Left kidney (tissue), 2 donors: ENCODE data around the gene SOX21. TPM values are rescaled to one million over a fixed set of nuclear protein-coding genes. Genes with fewer than 3 reads are reported as not detected.

ENCODE experiments used
- DNase-seq: peaks from one replicate; pipeline ENCODE4 v3.0.0-alpha.2; 2013
- polyA plus RNA-seq: library from polyadenylated mRNA; unstranded; fragments of 120-200 nt; gene quantifications from one replicate; pipeline ENCODE4 v1.2.1, GENCODE V29; 2013; ENCODE audit not compliant: insufficient read length

Gene SOX21
- polyA plus RNA-seq, 1 donor: 0.27 TPM

DNA sequence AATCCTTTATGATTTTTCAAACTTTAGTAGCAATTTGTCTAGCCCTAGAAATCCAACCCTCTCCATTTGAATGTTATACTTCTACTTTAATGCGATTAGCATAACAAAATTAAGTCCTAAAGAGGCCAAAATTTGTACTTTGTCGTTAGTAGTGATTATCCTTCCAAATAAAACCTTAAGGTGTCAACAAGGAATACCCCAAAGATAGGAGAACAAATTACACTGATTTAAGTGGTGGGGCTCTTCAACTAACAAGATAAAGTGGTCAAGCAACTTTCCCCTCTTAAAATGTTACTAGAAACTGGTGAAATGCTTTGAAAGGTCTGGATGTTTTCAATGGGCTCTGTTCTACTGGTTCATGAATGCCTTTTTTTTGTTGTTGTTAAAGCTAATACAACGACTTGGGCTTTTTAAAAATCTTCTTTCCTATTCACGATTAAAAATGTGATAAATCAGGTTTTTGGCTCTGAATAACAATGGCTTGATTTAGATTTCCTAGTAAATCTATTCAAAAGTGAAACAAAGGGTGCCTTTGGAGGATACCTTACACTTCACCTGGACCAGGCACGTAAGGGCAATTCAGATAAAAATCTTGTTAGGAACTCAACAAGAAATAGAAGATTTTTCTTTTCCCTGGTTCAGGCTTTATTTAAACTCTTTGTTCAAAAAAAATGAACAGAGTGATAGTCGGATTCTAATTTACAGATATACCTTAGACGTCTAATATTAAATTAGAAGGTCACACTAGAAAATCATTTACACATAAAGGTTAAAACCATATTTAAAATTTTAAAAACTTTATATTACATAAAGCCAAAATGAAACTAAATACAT lies 3.1 kb downstream of the SOX21 start:
- DNase-seq: no peak

DNA sequence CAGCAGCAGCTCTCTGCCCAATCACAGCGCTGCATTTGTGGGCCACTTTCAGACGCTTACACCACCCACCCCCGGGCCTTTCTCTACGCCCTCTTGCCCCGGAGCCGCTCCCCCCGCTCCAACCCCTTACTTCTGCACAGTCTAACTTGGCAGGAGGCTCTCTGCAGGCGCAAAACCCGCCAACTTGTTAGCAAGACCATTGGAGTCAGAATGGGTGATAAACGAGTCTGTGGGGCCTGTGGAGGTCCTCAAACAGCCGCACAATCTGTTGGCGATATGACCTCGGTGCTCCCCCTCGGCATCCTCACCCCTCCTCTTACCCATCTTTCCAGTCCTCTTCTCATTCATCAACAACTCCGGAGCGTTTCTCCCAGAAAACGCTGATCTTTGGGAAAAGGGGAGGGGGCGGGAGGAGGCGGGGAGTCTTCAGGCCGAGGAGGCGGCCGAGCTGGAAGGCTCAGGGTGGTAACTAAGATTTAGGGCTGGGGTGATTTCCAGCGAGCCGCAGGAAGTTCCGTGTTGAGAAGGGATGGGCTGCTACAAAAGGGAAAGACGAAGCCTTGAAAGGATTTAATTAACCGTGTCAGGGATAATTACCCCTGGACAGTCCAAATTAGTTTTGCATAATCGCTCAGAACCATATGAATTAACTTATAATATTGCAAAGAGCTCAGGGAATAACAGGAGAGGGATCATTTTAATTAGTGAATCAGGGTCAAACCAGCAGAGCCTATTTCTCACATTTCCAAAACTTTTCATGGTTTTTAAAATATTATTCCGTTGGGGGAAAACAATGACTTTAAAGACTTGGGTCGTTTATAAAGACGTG lies 4.1 kb downstream of the SOX21 start:
- DNase-seq: no peak

GRCh38 chr13:94707400-94708021 lies 4.8 kb downstream of the SOX21 start:
- no peak for DNase-seq

DNA sequence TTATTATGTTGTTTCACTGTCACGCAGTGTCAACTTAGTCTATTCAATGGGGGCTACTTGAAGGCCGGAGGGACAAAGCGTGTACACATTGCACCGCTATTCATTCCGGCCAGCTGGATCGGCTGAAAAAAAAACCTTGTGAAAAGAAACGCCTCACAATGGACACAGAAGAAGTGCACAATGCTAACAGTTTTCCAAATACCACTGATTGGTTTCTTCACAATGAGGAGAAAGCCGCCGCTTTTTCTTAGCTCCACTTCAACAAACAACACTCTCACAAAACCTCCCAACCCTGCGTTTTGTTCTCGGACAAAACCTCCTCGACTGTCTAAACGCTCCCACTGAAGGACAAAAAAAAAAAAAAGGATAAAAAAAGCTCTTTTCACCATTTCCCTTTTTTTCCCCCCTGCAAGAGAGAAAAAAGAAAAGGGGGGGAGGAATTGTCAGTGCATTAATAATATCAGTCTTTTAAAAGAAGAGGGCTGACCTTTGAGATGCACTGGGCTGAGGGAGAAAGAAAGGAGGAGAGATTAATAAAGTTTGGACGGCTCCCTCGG lies 5.4 kb downstream of the SOX21 start:
- no peak for DNase-seq

DNA sequence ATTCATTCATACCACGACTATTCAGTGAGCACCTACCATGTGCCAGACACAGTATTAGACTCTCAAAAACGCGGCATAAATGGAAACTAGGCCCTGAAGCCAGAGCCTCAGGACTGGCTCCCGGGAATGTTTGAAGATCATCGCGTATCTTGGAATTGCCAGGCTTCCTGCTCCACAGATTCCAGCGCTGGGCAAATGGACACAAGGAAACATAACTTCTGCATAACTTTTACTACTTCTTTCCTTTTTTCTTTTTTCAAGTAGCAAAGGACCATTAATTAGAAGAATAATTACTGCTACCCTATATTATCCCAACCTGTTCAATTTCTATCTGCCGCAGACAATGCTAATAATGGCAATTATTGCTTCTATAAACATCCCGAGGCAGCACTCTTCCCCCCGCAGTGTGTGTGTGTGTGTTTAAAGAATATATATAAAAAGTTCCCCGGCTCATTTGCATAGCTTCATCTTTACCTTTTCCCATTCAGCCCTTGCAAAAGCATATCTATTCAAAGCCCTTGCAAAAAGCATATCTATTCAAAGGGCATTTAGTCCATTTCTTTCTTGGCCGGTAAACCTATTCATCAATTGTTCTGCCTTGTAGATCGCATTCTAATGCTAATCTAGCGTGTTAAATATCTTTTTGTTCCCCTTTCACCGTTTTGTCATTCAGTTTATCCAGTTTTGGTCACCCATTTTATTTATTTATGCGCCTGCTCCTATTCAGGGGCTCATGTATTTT lies 6.1 kb downstream of the SOX21 start:
- DNase-seq: no peak

DNA sequence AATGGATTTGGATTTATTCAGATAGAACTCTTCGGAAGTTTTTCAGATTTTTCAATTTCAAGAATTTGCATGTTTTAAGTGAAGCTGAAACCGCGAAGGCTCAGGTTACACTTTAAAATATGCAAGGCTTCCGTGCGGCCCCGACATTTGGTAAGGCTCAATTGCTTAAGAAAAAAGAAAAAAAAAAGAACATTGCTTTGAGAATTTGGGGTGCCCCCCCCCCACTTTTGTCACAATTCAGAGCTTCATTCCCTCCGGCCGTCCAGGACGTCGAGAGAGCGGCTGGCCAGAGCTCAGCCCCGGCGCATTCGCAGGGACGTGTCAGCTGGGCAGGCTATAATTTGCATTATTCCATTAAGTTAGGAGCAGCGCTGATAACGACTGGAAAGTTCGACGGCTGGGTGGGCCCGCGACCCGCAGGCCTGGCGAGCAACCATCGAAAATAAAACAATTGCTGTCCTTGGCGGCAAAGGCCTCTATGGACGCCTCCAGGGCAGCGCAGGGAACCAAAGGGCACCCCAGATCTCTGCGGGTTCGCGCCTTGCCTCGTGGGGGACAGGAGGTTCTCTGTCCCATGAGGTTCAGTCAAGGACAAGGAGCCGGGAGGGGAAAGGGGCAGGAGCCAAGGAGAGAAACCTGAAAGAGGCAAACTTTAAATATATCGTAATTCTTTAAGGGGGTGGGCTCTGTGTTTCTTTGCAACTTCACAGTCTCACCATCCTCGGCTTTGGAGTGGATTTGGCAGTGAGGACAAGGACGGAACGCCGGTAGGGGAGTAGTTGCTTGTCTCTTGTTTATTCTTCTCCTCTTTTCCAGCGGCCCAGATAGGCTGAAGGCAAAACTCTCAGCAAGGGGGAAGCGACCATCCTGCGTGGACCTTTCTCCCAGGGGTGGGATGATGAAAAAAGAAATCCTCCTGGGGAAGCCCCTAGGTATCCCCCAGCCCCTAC lies 7.0 kb downstream of the SOX21 start:
- DNase-seq: no peak

- DNase-seq: no peak
Measured at GRCh38 chr13:94704377-94705080, 7.8 kb downstream of the SOX21 start.

DNA sequence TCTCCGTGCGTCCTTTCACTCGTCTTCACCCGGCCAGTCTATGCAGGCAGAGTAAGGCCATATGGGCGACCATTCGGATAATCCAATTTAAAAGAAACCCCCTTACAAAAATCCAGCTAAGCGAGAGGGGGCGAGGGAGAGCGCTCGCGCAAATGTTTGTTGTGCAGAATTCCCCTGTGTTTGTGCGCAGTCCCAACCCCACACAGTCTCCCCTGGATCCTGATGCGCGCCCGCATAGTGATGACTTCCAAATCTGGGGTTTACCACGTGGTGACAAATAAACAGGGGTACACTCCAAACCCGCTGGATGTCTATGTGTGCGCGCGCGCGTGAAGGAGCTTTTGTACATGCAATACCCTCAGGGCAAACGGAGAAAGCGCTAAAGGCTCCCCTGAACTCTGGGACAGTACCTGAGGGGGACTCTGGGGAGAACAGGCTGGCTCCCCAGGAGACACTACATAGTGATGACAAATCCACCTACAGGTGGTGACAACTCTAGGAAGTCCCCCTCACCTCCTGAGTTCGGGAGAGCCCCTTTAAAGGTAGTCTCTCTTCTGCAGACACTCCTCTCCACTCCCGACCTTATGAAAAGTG lies 8.5 kb downstream of the SOX21 start:
- no peak for DNase-seq

DNA sequence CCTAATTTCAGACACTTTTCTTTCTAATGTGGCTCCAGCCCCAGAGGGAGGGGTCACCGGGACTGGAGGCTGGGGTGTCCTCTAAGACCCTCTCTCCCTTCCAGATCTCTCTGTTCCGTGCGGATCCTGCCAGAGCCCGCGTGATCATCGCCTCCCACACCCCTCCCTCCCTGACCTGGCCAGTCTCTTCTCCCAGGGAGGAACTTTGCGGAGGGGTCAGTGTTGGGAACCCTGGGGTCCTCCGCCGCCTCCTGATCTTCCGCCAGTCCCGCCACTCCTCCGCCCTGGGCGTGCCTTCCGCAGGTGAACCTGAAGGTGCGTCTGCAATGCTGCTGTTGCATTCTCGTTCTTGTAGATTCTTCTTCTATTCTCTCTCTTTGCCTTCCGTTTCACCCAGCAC lies 9.1 kb downstream of the SOX21 start:
- no peak for DNase-seq

DNA sequence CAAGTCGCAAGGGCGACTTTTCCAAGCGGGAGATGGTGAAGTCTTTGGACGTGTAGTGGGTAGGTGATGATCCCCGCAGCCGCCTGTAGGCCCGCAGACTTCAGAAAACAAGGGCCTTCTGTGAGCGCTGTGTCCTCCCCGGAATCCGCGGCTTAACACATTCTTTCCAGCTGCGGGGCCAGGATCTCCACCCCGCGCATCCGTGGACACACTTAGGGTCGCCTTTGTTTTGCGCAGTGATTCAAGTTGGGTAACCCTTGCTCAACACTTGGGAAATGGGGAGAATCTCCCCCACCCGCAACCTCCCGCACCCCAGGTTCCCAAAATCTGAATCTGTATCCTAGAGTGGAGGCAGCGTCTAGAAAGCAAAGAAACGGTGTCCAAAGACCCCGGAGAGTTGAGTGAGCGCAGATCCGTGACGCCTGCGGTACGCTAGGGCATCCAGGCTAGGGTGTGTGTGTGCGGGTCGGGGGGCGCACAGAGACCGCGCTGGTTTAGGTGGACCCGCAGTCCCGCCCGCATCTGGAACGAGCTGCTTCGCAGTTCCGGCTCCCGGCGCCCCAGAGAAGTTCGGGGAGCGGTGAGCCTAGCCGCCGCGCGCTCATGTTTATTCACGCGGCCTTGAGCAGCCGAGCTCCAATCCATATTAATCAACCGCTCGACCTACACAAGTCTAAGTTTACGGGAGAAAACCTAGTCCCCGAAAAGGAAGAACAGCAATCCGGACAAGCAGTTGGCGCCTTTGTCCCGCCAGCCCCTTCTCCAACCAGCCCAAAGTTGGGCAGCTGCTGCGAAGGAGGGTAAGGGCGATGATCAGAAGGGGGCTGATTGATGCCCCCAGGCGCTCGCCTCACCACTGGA lies 9.9 kb downstream of the SOX21 start:
- DNase-seq: no peak

- no peak for DNase-seq
Measured at GRCh38 chr13:94701313-94702180, 10.8 kb downstream of the SOX21 start.

DNA sequence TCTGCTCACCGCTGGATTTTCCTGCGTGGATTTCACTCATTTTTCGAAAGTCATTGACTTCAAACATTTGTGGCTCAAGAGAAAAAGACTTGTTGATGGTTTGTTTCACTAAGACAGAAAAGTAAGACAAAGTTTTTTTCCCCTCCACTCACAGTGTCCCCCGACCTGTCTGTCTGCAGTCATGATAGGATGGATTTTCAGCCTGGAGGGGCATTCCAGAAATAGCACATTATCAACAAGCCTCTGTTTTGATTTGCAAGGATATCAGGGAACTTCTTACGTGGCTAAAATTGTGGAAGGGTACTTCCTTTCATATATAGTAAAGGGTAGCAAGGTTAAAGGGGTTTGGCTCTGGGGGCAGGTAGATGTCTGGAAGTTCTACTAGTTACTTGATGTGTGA lies 11.8 kb downstream of the SOX21 start:
- no peak for DNase-seq

GRCh38 chr13:94700051-94700535 lies 12.3 kb downstream of the SOX21 start:
- no peak for DNase-seq

DNA sequence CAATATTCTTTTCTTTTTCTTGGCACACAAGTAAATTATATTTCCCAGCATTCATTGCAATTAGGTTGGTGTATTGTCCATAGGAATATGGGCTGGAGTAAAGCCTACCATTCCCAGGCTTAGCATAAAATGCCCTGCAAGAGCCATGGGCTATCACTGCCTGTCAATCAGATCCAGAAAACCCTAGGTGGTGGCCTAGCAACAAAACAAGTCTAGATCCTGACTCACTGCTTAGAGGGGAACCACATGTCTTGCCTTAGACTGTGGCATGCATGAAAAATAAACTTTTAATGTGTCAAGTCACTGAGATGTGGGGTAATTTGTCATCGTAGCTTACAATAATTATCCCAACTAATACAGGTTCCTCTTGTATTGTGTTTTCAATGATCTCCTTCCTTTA lies 16.2 kb downstream of the SOX21 start:
- DNase-seq: no peak

DNA sequence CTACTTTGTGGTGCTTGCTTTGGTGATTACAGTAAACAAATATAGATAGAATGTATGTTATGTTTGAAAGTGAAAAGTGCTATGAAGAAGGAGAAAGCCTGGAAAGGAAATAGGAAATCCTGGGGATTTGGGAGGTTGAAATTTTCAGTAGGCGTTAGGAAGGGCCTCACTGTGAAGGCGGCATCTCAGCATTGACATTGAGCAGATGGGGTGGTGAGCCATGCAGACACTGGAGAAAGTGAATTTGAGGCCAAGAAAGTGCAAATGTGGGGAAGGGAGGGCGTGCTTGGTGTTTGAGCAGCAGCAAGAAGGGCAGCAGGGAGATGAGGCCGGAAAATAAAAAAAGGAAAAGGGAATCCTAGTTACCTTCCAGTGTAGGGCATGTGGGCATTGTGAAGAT lies 20.3 kb downstream of the SOX21 start:
- DNase-seq: no peak

DNA sequence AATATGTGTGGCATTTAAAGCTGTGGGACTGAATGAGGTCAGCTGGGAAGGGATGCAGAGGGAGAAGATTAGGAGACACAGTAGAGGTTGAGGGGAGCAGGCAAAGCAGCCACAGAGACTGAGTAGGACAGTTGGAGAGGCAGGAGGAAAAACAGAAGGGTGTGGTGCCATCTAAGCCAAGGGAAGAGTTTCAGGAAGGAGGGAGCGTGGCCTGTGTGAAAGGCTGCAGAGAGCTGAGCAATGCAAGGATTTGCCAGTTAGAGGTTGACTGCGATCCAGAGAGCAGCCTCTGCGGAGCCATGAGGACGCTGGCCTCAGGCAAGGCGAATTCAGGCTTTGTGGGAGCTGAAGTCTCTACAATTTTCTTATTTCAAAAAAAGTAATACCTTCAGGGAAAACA lies 28.9 kb downstream of the SOX21 start:
- no peak for DNase-seq

DNA sequence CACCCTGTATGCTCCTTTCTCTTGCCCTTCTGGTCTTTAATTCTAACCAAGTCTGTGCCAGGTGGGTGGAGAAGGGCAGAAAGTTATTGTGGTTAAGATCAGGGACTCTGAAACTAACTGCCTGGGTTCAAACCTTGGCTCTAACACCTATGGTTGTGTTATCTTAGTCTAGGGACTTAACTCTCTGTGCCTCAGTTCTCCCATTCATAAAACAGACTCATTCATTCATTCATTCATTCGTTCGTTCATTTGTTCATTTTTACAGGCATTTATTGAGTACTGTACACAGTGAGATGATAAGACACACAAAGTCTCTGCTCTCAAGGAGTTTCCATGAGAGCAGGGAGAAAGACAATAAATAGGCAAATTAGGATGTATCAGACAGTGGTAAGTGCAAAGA lies 30.1 kb downstream of the SOX21 start:
- DNase-seq: no peak
